ENCODE measurements around the gene USP15. TPM values are rescaled to one million over a fixed set of nuclear protein-coding genes. Genes with fewer than 3 reads are reported as not detected.
"Not testable (repeated sequence)": the region's sequence is repeated elsewhere in the genome, so short reads cannot be mapped to it uniquely, and the experiment has no call there.

The USP15 gene
- total RNA-seq, 2 donors from 2014 or later, result 27.9 to 29.1 TPM

DNA sequence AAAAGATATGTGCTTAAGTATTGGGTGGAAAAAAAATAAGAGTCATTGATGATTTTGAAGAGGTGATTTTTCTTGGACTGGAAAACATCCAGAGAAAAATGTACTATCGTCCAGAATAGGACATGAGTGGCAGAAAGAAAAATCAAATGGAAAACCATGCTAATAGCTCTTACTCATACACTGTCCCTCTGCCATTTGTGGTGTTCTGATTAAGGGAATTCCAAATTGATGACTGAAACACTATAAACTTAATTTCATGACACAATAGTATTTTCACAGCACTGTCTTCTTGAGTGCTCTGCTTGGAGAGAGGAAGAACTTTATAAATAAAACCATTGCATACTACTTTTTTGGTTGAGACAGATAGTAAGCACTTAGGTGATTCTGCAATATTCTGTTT lies 72.4 kb downstream of the USP15 start:
- no peaks in the 10 kb centered on the region for H3K27me3 ChIP-seq (ENCODE audit: control insufficient read depth, insufficient read depth, low read length, poor library complexity, severe bottlenecking)
- H3K9me3 ChIP-seq (ENCODE audit: control insufficient read depth, low read length), result no peaks in the 10 kb centered on the region
- no peaks in the 10 kb centered on the region for H3K4me1 Mint-ChIP-seq
- H3K9ac ChIP-seq (ENCODE audit: extremely low read depth, low read length, poor library complexity, severe bottlenecking), result no peak overlapping the region
- H3K36me3 Mint-ChIP-seq (ENCODE audit: low read depth), result peaks cover 6% of the 10 kb centered on the region
- H3K27me3 Mint-ChIP-seq (ENCODE audit: insufficient read depth), result no peaks in the 10 kb centered on the region
- no peak overlapping the region for H3K4me3 Mint-ChIP-seq
- H3K9me3 Mint-ChIP-seq, result peaks cover 5% of the 10 kb centered on the region
- H3K4me1 ChIP-seq (ENCODE audit: control insufficient read depth, insufficient read depth, low read length), result no peaks in the 10 kb centered on the region
- no peak overlapping the region for H3K27ac ChIP-seq (ENCODE audit: low read depth, low read length)
- no peaks in the 10 kb centered on the region for H3K36me3 ChIP-seq (ENCODE audit: control insufficient read depth, insufficient read depth, low read length)
- TF ChIP-seq, protein P1, sequence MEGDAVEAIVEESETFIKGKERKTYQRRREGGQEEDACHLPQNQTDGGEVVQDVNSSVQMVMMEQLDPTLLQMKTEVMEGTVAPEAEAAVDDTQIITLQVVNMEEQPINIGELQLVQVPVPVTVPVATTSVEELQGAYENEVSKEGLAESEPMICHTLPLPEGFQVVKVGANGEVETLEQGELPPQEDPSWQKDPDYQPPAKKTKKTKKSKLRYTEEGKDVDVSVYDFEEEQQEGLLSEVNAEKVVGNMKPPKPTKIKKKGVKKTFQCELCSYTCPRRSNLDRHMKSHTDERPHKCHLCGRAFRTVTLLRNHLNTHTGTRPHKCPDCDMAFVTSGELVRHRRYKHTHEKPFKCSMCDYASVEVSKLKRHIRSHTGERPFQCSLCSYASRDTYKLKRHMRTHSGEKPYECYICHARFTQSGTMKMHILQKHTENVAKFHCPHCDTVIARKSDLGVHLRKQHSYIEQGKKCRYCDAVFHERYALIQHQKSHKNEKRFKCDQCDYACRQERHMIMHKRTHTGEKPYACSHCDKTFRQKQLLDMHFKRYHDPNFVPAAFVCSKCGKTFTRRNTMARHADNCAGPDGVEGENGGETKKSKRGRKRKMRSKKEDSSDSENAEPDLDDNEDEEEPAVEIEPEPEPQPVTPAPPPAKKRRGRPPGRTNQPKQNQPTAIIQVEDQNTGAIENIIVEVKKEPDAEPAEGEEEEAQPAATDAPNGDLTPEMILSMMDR (conservative IDR thresholded peaks at IDR 0.05), result no peak
- no peak for DNase-seq
- WGBS, 2 experiments (ENCODE audit: insufficient coverage in 1 of 2, insufficient read length in 1 of 2), result 92 to 100% methylated on average over 1 of the region's 1 CpG
- H3K27ac Mint-ChIP-seq, result no peak overlapping the region
- no peak overlapping the region for H3K4me3 ChIP-seq (ENCODE audit: low read length)

DNA sequence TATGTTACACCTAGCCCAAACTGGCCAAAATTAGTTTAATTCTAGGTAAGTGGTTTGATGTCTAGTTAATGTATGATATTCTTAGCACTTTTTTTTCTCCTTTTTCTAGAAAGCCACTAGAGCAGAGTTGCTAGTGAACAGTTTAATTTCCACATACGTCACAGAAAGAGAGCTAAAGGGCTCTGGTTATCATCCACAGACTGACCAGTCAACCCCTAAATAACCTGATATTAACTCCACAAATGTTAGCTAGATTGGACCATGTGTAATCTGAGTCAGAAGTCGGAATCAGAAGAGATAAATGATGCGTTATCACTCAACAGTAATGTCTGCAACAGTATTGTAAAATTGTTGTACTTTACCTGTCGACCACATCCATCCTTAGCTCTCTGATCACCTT lies 74.9 kb downstream of the USP15 start:
- Histone ChIP-seq H3K27me3 (ENCODE audit: control insufficient read depth, insufficient read depth, low read length, poor library complexity, severe bottlenecking) (no peaks in the 10 kb centered on the region), H3K9me3 (ENCODE audit: control insufficient read depth, low read length) (no peaks in the 10 kb centered on the region), H3K4me3 (ENCODE audit: low read length) (no peak overlapping the region), H3K9ac (ENCODE audit: extremely low read depth, low read length, poor library complexity, severe bottlenecking) (no peak overlapping the region), H3K36me3 (ENCODE audit: control insufficient read depth, insufficient read depth, low read length) (no peaks in the 10 kb centered on the region), H3K27ac (ENCODE audit: low read depth, low read length) (no peak overlapping the region), H3K4me1 (ENCODE audit: control insufficient read depth, insufficient read depth, low read length) (no peaks in the 10 kb centered on the region)
- H3K27me3 Mint-ChIP-seq (ENCODE audit: insufficient read depth), result no peaks in the 10 kb centered on the region
- peaks cover 18% of the 10 kb centered on the region for H3K9me3 Mint-ChIP-seq
- peaks cover 20% of the 10 kb centered on the region for H3K36me3 Mint-ChIP-seq (ENCODE audit: low read depth)
- 84 to 93% methylated on average over 3 to 4 of the region's 4 CpGs for WGBS, 2 experiments (ENCODE audit: insufficient coverage in 1 of 2, insufficient read length in 1 of 2)
- DNase-seq, result no peak
- no peak overlapping the region for H3K4me3 Mint-ChIP-seq
- H3K27ac Mint-ChIP-seq, result no peak overlapping the region
- TF ChIP-seq, protein P1 (conservative IDR thresholded peaks at IDR 0.05), result no peak
- H3K4me1 Mint-ChIP-seq, result no peaks in the 10 kb centered on the region

DNA sequence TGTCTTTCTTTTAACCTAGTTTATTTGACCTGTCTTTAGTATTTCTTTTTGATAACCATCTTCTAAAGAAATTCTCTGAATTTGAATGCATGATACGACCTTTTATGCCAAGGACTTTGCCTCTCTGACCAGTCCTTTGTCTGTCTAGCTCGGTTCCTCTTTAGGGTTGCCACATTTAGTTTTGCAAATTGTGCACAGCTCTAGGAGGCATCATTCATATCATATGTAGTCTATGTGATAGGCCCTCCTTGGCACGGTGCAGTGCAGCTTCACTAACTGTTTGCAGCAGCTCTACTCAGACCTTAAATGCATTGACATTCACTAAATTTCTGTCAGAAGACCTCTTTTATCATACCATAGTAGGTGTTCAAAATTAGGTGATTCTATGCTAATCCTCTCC lies 75.6 kb downstream of the USP15 start:
- no peak overlapping the region for H3K4me3 Mint-ChIP-seq
- H3K9me3 Mint-ChIP-seq, result peaks cover 18% of the 10 kb centered on the region
- TF ChIP-seq, protein P1 (conservative IDR thresholded peaks at IDR 0.05), result no peak
- Histone ChIP-seq H3K9me3 (ENCODE audit: control insufficient read depth, low read length) (no peaks in the 10 kb centered on the region), H3K4me3 (ENCODE audit: low read length) (no peak overlapping the region), H3K27ac (ENCODE audit: low read depth, low read length) (no peak overlapping the region), H3K36me3 (ENCODE audit: control insufficient read depth, insufficient read depth, low read length) (no peaks in the 10 kb centered on the region), H3K27me3 (ENCODE audit: control insufficient read depth, insufficient read depth, low read length, poor library complexity, severe bottlenecking) (no peaks in the 10 kb centered on the region), H3K4me1 (ENCODE audit: control insufficient read depth, insufficient read depth, low read length) (no peaks in the 10 kb centered on the region), H3K9ac (ENCODE audit: extremely low read depth, low read length, poor library complexity, severe bottlenecking) (no peak overlapping the region)
- H3K4me1 Mint-ChIP-seq, result no peaks in the 10 kb centered on the region
- H3K36me3 Mint-ChIP-seq (ENCODE audit: low read depth), result peaks cover 20% of the 10 kb centered on the region
- no peak overlapping the region for H3K27ac Mint-ChIP-seq
- no peak for DNase-seq
- 88 to 94% methylated on average over 2 to 3 of the region's 3 CpGs for WGBS, 2 experiments (ENCODE audit: insufficient coverage in 1 of 2, insufficient read length in 1 of 2)
- H3K27me3 Mint-ChIP-seq (ENCODE audit: insufficient read depth), result no peaks in the 10 kb centered on the region

DNA sequence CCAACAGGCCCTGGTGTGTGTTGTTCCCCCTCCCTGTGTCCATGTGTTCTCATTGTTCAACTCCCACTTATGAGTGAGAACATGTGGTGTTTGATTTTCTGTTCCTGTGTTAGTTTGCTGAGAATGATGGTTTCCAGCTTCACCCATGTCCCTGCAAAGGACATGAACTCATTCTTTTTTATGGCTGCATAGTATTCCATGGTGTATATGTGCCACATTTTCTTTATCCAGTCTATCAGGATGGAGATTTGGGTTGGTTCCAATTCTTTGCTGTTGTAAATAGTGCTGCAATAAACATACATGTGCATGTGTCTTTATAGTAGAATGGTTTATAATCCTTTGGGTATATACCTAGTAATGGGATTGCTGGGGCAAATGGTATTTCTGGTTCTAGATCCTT lies 77.4 kb downstream of the USP15 start:
- H3K4me1 Mint-ChIP-seq; H3K9ac ChIP-seq (ENCODE audit: extremely low read depth, low read length, poor library complexity, severe bottlenecking); H3K27me3 Mint-ChIP-seq (ENCODE audit: insufficient read depth); H3K27ac Mint-ChIP-seq; H3K36me3 ChIP-seq (ENCODE audit: control insufficient read depth, insufficient read depth, low read length); H3K4me1 ChIP-seq (ENCODE audit: control insufficient read depth, insufficient read depth, low read length); H3K9me3 ChIP-seq (ENCODE audit: control insufficient read depth, low read length); H3K27ac ChIP-seq (ENCODE audit: low read depth, low read length); H3K4me3 Mint-ChIP-seq; H3K4me3 ChIP-seq (ENCODE audit: low read length); DNase-seq; H3K27me3 ChIP-seq (ENCODE audit: control insufficient read depth, insufficient read depth, low read length, poor library complexity, severe bottlenecking): not testable (repeated sequence)
- Mint-ChIP-seq H3K9me3 (peaks cover 18% of the 10 kb centered on the region), H3K36me3 (ENCODE audit: low read depth) (peaks cover 21% of the 10 kb centered on the region)

DNA sequence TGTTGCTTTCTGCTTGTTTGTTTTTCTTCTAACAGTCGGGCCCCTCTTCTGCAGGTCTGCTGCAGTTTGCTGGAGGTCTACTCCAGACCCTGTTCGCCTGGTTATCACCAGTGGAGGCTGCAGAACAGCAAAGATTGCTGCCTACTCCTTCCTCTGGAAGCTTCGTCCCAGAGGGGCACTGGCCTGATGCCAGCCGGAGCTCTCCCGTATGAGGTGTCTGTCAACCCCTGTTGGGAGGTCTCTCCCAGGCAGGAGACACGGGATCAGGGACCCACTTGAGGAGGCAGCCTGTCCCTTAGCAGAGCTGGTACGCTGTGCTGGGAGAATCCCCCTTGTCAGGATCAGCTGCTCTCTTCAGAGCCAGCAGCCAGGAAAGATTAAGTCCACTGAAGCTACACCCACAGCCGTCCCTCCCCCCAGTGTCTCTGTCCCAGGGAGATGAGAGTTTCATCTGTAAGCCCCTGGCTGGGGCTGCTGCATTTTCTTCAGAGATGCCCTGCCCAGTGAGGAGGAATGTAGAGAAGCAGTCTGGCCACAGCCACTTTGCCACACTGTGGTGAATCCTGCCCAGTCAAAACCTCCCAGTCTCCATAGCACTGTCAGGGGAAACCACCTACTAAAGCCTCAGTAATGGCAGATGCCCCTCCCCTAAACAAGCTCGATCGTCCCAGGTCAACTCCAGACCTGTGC lies 82.6 kb downstream of the USP15 start:
- not testable (repeated sequence) for H3K9me3 ChIP-seq (ENCODE audit: control insufficient read depth, low read length); H3K9ac ChIP-seq (ENCODE audit: extremely low read depth, low read length, poor library complexity, severe bottlenecking); H3K4me1 ChIP-seq (ENCODE audit: control insufficient read depth, insufficient read depth, low read length); H3K27me3 Mint-ChIP-seq (ENCODE audit: insufficient read depth); DNase-seq; H3K4me3 ChIP-seq (ENCODE audit: low read length); H3K27ac ChIP-seq (ENCODE audit: low read depth, low read length); H3K27me3 ChIP-seq (ENCODE audit: control insufficient read depth, insufficient read depth, low read length, poor library complexity, severe bottlenecking); H3K36me3 ChIP-seq (ENCODE audit: control insufficient read depth, insufficient read depth, low read length); H3K4me1 Mint-ChIP-seq; H3K4me3 Mint-ChIP-seq; H3K27ac Mint-ChIP-seq
- H3K9me3 Mint-ChIP-seq, result peaks cover 23% of the 10 kb centered on the region
- WGBS, 2 experiments (ENCODE audit: insufficient coverage in 1 of 2, insufficient read length in 1 of 2), result 90 to 91% methylated on average over 2 to 10 of the region's 10 CpGs
- H3K36me3 Mint-ChIP-seq (ENCODE audit: low read depth), result peaks cover 40% of the 10 kb centered on the region

All from endodermal cell (in vitro differentiated cells).